Measurements from ENCODE around the gene GNAQ. TPM values are rescaled to one million over a fixed set of nuclear protein-coding genes. Genes with fewer than 3 reads are reported as not detected.

The GNAQ gene
- total and polyA plus RNA-seq, 2 experiments from 2014 or later = 21.1 to 43.1 TPM

DNA sequence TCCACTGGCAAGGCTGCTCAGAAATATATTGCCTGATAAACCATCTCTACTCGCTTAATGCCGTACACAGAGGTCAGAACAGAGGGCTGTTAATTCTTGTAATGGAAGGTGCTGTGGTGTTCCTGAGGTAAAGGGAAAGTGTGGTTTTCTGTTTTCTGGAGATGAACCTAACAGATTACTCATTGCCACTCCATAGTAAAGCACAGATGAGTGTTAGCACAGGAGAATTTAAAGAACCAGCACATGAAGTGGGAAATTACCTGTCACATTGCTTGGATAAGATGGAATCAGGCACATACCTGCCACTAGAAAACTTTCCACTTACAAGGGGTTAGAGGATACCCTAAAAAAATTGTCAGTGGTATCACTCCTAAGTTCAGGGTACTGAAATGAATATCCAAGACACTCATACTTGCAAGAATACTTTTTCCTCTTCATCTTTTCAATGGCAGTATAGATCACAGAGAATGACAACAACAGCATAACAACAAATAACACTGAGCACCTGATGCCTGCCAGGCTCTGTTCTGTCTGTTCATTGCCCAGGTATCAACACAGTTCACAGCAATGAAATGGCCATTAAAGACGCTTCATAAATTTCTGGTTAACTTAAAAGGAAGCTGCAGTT is 230.6 kb downstream of the GNAQ start:
- TF ChIP-seq CREB1 (CRISPR knock-in tag; IDR thresholded peaks at IDR 0.05; ENCODE audit: low read depth) (no peak), ETS1 (IDR thresholded peaks at IDR 0.05) (no peak), JUNB (IDR thresholded peaks at IDR 0.05; ENCODE audit: unreplicated experiment) (no peak)
- Histone ChIP-seq H3K4me1 (ENCODE audit: insufficient read depth) (peaks cover 9% of the 10 kb centered on the region; the same call in 1 of the 2 replicates), H3K79me2 (replicated peaks; ENCODE audit: insufficient read depth) (no peaks in the 10 kb centered on the region; the same call in 1 of the 2 replicates), H3F3A (replicated peaks; ENCODE audit: low read depth) (no peaks in the 10 kb centered on the region), H3K27ac (ENCODE audit: low read depth) (no peak overlapping the region), H2AFZ (no peak overlapping the region), H4K20me1 (replicated peaks; ENCODE audit: insufficient read depth) (no peaks in the 10 kb centered on the region), H3K9me2 (ENCODE audit: insufficient read depth) (no peaks in the 10 kb centered on the region), H3K27me3 (ENCODE audit: insufficient read depth) (no peaks in the 10 kb centered on the region), H3K4me2 (no peak overlapping the region), H3K36me3 (ENCODE audit: insufficient read depth) (no peaks in the 10 kb centered on the region), H3K4me3 (no peak overlapping the region)
- H3K4me3 Mint-ChIP-seq = no peak overlapping the region
- no peaks in the 10 kb centered on the region for H3K9me3 Mint-ChIP-seq
- no peak for DNase-seq (ENCODE audit: low spot score)
- no peak for ATAC-seq
- H3K4me1 Mint-ChIP-seq = peaks cover 19% of the 10 kb centered on the region
- H3K27ac Mint-ChIP-seq = no peak overlapping the region
- no peaks in the 10 kb centered on the region for H3K36me3 Mint-ChIP-seq (ENCODE audit: low read depth)
- peaks cover 4% of the 10 kb centered on the region for H3K27me3 Mint-ChIP-seq (ENCODE audit: insufficient read depth, low read depth, poor library complexity)

GRCh38 chr9:77798140-77798539 is 233.5 kb downstream of the GNAQ start:
- Mint-ChIP-seq H3K27ac (no peak overlapping the region), H3K9me3 (no peaks in the 10 kb centered on the region), H3K4me3 (no peak overlapping the region), H3K4me1 (peaks cover 6% of the 10 kb centered on the region; the same call in 2 of the 3 replicates), H3K36me3 (ENCODE audit: low read depth) (no peaks in the 10 kb centered on the region), H3K27me3 (ENCODE audit: insufficient read depth, low read depth, poor library complexity) (peaks cover 1% of the 10 kb centered on the region)
- no peaks in the 10 kb centered on the region for H3K9me2 ChIP-seq (ENCODE audit: insufficient read depth)
- H3K4me3 ChIP-seq = no peak overlapping the region
- H3F3A ChIP-seq (replicated peaks; ENCODE audit: low read depth) = no peaks in the 10 kb centered on the region
- no peak for DNase-seq (ENCODE audit: low spot score)
- ATAC-seq = no peak
- H3K27ac ChIP-seq (ENCODE audit: low read depth) = no peak overlapping the region
- H3K79me2 ChIP-seq (replicated peaks; ENCODE audit: insufficient read depth) = no peaks in the 10 kb centered on the region; the same call in 1 of the 2 replicates
- no peaks in the 10 kb centered on the region for H3K36me3 ChIP-seq (ENCODE audit: insufficient read depth)
- TF ChIP-seq ZNF331 (CRISPR knock-in tag; IDR thresholded peaks at IDR 0.05; ENCODE audit: low read depth) (no peak), EZH2 (IDR thresholded peaks at IDR 0.05; ENCODE audit: low read depth, unreplicated experiment) (no peak), ETS1 (IDR thresholded peaks at IDR 0.05) (no peak), ZNF114 (CRISPR knock-in tag; IDR thresholded peaks at IDR 0.05) (no peak), POLR2AphosphoS5 (IDR thresholded peaks at IDR 0.05; ENCODE audit: low read depth) (no peak), NANOG (IDR thresholded peaks at IDR 0.05; ENCODE audit: borderline replicate concordance) (no peak), CREB1 (CRISPR knock-in tag; IDR thresholded peaks at IDR 0.05; ENCODE audit: low read depth) (no peak)
- TF ChIP-seq, protein P1, sequence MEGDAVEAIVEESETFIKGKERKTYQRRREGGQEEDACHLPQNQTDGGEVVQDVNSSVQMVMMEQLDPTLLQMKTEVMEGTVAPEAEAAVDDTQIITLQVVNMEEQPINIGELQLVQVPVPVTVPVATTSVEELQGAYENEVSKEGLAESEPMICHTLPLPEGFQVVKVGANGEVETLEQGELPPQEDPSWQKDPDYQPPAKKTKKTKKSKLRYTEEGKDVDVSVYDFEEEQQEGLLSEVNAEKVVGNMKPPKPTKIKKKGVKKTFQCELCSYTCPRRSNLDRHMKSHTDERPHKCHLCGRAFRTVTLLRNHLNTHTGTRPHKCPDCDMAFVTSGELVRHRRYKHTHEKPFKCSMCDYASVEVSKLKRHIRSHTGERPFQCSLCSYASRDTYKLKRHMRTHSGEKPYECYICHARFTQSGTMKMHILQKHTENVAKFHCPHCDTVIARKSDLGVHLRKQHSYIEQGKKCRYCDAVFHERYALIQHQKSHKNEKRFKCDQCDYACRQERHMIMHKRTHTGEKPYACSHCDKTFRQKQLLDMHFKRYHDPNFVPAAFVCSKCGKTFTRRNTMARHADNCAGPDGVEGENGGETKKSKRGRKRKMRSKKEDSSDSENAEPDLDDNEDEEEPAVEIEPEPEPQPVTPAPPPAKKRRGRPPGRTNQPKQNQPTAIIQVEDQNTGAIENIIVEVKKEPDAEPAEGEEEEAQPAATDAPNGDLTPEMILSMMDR (conservative IDR thresholded peaks at IDR 0.05; ENCODE audit: low read depth in 2 of 2) = no peak
- TF ChIP-seq, protein P2, sequence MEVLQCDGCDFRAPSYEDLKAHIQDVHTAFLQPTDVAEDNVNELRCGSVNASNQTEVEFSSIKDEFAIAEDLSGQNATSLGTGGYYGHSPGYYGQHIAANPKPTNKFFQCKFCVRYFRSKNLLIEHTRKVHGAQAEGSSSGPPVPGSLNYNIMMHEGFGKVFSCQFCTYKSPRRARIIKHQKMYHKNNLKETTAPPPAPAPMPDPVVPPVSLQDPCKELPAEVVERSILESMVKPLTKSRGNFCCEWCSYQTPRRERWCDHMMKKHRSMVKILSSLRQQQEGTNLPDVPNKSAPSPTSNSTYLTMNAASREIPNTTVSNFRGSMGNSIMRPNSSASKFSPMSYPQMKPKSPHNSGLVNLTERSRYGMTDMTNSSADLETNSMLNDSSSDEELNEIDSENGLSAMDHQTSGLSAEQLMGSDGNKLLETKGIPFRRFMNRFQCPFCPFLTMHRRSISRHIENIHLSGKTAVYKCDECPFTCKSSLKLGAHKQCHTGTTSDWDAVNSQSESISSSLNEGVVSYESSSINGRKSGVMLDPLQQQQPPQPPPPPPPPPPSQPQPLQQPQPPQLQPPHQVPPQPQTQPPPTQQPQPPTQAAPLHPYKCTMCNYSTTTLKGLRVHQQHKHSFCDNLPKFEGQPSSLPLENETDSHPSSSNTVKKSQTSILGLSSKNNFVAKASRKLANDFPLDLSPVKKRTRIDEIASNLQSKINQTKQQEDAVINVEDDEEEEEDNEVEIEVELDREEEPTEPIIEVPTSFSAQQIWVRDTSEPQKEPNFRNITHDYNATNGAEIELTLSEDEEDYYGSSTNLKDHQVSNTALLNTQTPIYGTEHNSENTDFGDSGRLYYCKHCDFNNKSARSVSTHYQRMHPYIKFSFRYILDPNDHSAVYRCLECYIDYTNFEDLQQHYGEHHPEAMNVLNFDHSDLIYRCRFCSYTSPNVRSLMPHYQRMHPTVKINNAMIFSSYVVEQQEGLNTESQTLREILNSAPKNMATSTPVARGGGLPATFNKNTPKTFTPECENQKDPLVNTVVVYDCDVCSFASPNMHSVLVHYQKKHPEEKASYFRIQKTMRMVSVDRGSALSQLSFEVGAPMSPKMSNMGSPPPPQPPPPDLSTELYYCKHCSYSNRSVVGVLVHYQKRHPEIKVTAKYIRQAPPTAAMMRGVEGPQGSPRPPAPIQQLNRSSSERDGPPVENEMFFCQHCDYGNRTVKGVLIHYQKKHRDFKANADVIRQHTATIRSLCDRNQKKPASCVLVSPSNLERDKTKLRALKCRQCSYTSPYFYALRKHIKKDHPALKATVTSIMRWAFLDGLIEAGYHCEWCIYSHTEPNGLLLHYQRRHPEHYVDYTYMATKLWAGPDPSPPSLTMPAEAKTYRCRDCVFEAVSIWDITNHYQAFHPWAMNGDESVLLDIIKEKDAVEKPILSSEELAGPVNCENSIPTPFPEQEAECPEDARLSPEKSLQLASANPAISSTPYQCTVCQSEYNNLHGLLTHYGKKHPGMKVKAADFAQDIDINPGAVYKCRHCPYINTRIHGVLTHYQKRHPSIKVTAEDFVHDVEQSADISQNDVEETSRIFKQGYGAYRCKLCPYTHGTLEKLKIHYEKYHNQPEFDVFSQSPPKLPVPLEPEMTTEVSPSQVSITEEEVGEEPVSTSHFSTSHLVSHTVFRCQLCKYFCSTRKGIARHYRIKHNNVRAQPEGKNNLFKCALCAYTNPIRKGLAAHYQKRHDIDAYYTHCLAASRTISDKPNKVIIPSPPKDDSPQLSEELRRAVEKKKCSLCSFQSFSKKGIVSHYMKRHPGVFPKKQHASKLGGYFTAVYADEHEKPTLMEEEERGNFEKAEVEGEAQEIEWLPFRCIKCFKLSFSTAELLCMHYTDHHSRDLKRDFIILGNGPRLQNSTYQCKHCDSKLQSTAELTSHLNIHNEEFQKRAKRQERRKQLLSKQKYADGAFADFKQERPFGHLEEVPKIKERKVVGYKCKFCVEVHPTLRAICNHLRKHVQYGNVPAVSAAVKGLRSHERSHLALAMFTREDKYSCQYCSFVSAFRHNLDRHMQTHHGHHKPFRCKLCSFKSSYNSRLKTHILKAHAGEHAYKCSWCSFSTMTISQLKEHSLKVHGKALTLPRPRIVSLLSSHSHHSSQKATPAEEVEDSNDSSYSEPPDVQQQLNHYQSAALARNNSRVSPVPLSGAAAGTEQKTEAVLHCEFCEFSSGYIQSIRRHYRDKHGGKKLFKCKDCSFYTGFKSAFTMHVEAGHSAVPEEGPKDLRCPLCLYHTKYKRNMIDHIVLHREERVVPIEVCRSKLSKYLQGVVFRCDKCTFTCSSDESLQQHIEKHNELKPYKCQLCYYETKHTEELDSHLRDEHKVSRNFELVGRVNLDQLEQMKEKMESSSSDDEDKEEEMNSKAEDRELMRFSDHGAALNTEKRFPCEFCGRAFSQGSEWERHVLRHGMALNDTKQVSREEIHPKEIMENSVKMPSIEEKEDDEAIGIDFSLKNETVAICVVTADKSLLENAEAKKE (CRISPR knock-in tag; IDR thresholded peaks at IDR 0.05) = no peak
- no peaks in the 10 kb centered on the region for H3K27me3 ChIP-seq (ENCODE audit: insufficient read depth)
- no peak overlapping the region for H2AFZ ChIP-seq
- no peak overlapping the region for H3K4me2 ChIP-seq
- H4K20me1 ChIP-seq (replicated peaks; ENCODE audit: insufficient read depth) = no peaks in the 10 kb centered on the region
- peaks cover 3% of the 10 kb centered on the region; the same call in 1 of the 2 replicates for H3K4me1 ChIP-seq (ENCODE audit: insufficient read depth)
